ENCODE results near the gene TMEM17. TPM values are rescaled to one million over a fixed set of nuclear protein-coding genes. Genes with fewer than 3 reads are reported as not detected.

TMEM17 gene
- total RNA-seq, 1 donor from 2014 or later = 0.19 TPM

- Mint-ChIP-seq H3K27ac (no peak overlapping the region), H3K27me3 (peaks cover 17% of the 10 kb centered on the region), H3K4me1 (peaks cover 3% of the 10 kb centered on the region), H3K4me3 (no peak overlapping the region), H3K36me3 (ENCODE audit: low read depth) (no peaks in the 10 kb centered on the region), H3K9me3 (no peaks in the 10 kb centered on the region)
- DNase-seq = no peak
- intact Hi-C loops (cut with micrococcal nuclease) = no loop called here
These were observed 32.7 kb downstream of the TMEM17 start for GRCh38 chr2:62473246-62473827.

- Mint-ChIP-seq H3K27me3 (peaks cover 17% of the 10 kb centered on the region), H3K4me1 (peaks cover 3% of the 10 kb centered on the region), H3K9me3 (no peaks in the 10 kb centered on the region), H3K4me3 (no peak overlapping the region), H3K27ac (no peak overlapping the region), H3K36me3 (ENCODE audit: low read depth) (no peaks in the 10 kb centered on the region)
- intact Hi-C loops (cut with micrococcal nuclease) = no loop called here
- no peak for DNase-seq
These were observed 33.7 kb downstream of the TMEM17 start for GRCh38 chr2:62472312-62472711.

DNA sequence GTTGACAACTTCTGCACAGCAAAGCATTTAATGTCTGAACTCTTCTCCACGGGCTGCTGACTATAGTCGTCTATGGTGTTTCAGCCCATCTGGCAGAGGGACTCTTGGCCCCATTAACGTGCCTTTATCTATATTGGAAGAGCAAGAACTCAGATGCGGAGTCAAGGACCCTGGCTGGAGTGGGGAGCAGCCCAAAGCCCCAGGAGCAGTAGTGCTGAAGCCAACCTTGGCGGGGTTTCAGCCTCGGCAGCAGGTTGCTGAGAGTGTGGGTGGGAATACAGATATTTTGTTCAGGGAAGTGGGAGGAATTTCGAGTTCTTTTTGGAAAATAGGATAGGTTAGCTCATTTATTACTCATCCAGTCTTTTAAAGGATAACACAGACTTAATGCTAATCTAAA is 34.2 kb downstream of the TMEM17 start:
- Mint-ChIP-seq H3K4me3 (no peak overlapping the region), H3K27ac (no peak overlapping the region), H3K27me3 (peaks cover 17% of the 10 kb centered on the region), H3K4me1 (peaks cover 3% of the 10 kb centered on the region), H3K9me3 (no peaks in the 10 kb centered on the region), H3K36me3 (ENCODE audit: low read depth) (no peaks in the 10 kb centered on the region)
- no peak for DNase-seq
- intact Hi-C loops (cut with micrococcal nuclease) = no loop called here

DNA sequence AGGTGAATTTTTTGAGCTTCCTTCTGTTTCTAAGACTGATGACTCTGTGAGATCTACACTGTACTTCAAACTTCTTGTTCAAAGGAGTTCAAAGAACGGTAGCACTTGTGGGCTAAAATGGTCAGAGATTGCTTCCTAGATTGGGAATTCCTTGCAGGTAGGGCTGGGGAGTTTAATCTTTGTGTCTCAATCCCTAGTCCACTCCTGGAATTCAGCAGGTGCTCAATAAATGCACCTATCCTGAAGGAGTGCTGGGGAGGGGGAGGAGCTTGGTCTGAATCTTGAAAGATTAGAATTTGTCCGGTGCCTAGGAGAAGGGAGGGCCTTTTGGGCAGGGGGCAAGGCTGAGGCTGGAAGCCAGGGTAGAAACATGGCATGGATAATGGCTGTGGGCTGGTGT is 34.6 kb downstream of the TMEM17 start:
- Mint-ChIP-seq H3K4me3 (no peak overlapping the region), H3K9me3 (no peaks in the 10 kb centered on the region), H3K27ac (no peak overlapping the region)

DNA sequence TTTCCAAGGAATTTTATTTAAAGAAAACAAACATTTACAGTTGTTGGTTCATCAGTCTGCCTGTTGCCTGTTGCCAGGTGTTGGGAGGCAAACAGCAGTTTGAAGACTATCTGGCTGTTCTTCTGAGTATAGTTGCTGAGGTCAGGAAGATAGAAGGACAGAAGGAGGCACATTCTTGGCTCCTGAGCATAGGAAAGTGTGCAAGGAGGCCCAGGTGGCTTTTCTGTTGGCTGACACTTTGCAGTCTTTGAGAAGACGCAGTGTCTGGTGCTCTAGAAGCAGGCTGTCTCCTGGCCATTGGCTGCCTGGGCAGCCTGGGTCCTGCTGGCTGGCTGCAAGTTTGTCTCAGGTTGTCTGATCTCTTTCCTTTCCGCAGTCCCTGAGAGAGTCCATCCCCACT is 36.4 kb downstream of the TMEM17 start:
- H3K27ac Mint-ChIP-seq = no peak overlapping the region
- peaks cover 10% of the 10 kb centered on the region for H3K27me3 Mint-ChIP-seq
- intact Hi-C loops (cut with micrococcal nuclease) = no loop called here
- no peaks in the 10 kb centered on the region for H3K4me1 Mint-ChIP-seq
- no peaks in the 10 kb centered on the region for H3K36me3 Mint-ChIP-seq (ENCODE audit: low read depth)
- no peak for DNase-seq
- no peaks in the 10 kb centered on the region for H3K9me3 Mint-ChIP-seq
- no peak overlapping the region for H3K4me3 Mint-ChIP-seq

More for the DNA sequence above, 34.6 kb downstream of the TMEM17 start:
- Mint-ChIP-seq H3K36me3 (ENCODE audit: low read depth) (no peaks in the 10 kb centered on the region), H3K4me1 (peaks cover 3% of the 10 kb centered on the region), H3K27me3 (peaks cover 16% of the 10 kb centered on the region)
- no peak for DNase-seq
- intact Hi-C loops (cut with micrococcal nuclease) = no loop called here

- intact Hi-C loops (cut with micrococcal nuclease) = no loop called here
- no peaks in the 10 kb centered on the region for H3K9me3 Mint-ChIP-seq
- no peak overlapping the region for H3K4me3 Mint-ChIP-seq
- H3K4me1 Mint-ChIP-seq = no peaks in the 10 kb centered on the region
- H3K27me3 Mint-ChIP-seq = peaks cover 8% of the 10 kb centered on the region
- no peak for DNase-seq
- H3K36me3 Mint-ChIP-seq (ENCODE audit: low read depth) = no peaks in the 10 kb centered on the region
- H3K27ac Mint-ChIP-seq = no peak overlapping the region
These were observed 36.9 kb downstream of the TMEM17 start for GRCh38 chr2:62469114-62469513.

- H3K9me3 Mint-ChIP-seq = no peaks in the 10 kb centered on the region
- no peak for DNase-seq
- H3K27ac Mint-ChIP-seq = no peak overlapping the region
- peaks cover 5% of the 10 kb centered on the region for H3K27me3 Mint-ChIP-seq
- intact Hi-C loops (cut with micrococcal nuclease) = no loop called here
- H3K4me1 Mint-ChIP-seq = no peaks in the 10 kb centered on the region
- H3K36me3 Mint-ChIP-seq (ENCODE audit: low read depth) = no peaks in the 10 kb centered on the region
- no peak overlapping the region for H3K4me3 Mint-ChIP-seq
These were observed 38.3 kb downstream of the TMEM17 start for GRCh38 chr2:62467475-62468321.

DNA sequence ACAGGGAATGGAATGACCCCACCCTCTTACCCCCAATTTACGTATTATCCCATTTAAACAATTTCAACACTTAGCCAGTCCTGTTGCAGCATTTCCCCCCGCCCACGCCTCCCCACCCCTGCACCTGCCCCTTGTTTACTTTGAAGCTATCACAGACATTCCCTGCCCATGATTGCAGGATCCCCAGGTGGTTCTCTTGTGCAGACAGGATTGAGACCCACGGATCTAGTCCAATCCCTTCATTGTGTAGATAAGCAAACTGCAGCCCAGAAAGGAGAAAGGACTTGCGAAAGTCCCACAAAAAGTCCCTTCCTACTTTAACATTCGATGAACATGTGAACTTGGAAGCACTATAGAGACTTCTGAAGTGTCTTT is 38.9 kb downstream of the TMEM17 start:
- peaks cover 5% of the 10 kb centered on the region for H3K27me3 Mint-ChIP-seq
- no peaks in the 10 kb centered on the region for H3K9me3 Mint-ChIP-seq
- H3K36me3 Mint-ChIP-seq (ENCODE audit: low read depth) = no peaks in the 10 kb centered on the region
- no peak overlapping the region for H3K27ac Mint-ChIP-seq
- intact Hi-C loops (cut with micrococcal nuclease) = no loop called here
- H3K4me1 Mint-ChIP-seq = no peaks in the 10 kb centered on the region
- no peak for DNase-seq
- H3K4me3 Mint-ChIP-seq = no peak overlapping the region

DNA sequence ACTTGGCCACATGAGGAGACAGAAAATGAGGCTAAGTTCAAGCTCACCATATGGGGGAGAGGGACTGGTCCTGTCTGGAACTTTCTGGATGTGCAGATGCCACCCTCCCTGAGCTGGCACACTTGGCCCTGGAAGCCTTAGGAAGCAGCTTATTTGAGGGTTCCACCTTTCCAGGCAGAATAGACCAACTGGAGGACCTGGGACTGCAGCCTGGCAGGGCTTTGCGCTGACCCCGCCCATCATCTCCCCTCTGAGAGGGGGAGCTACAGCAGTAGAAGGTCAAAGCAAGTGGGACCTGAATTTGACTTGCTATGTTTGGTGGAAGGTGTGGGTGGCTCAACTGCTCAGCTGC is 39.5 kb downstream of the TMEM17 start:
- no peaks in the 10 kb centered on the region for H3K36me3 Mint-ChIP-seq (ENCODE audit: low read depth)
- intact Hi-C loops (cut with micrococcal nuclease) = no loop called here
- no peak overlapping the region for H3K27ac Mint-ChIP-seq
- no peak overlapping the region for H3K4me3 Mint-ChIP-seq
- H3K4me1 Mint-ChIP-seq = no peaks in the 10 kb centered on the region
- peaks cover 2% of the 10 kb centered on the region for H3K27me3 Mint-ChIP-seq
- H3K9me3 Mint-ChIP-seq = no peaks in the 10 kb centered on the region
- DNase-seq = no peak

- no peak for DNase-seq
- Mint-ChIP-seq H3K27ac (no peak overlapping the region), H3K4me1 (no peaks in the 10 kb centered on the region), H3K4me3 (no peak overlapping the region), H3K27me3 (peaks cover 2% of the 10 kb centered on the region), H3K36me3 (ENCODE audit: low read depth) (no peaks in the 10 kb centered on the region), H3K9me3 (no peaks in the 10 kb centered on the region)
- intact Hi-C loops (cut with micrococcal nuclease) = no loop called here
These were observed 40.1 kb downstream of the TMEM17 start for GRCh38 chr2:62465741-62466502.

- no peak for DNase-seq
- no peaks in the 10 kb centered on the region for H3K9me3 Mint-ChIP-seq
- intact Hi-C loops (cut with micrococcal nuclease) = no loop called here
- no peaks in the 10 kb centered on the region for H3K4me1 Mint-ChIP-seq
- no peak overlapping the region for H3K27ac Mint-ChIP-seq
- H3K36me3 Mint-ChIP-seq (ENCODE audit: low read depth) = no peaks in the 10 kb centered on the region
- H3K4me3 Mint-ChIP-seq = no peak overlapping the region
- peaks cover 2% of the 10 kb centered on the region for H3K27me3 Mint-ChIP-seq
These were observed 40.8 kb downstream of the TMEM17 start for GRCh38 chr2:62465039-62465740.

- Mint-ChIP-seq H3K36me3 (ENCODE audit: low read depth) (no peaks in the 10 kb centered on the region), H3K4me1 (no peaks in the 10 kb centered on the region), H3K9me3 (no peaks in the 10 kb centered on the region), H3K27me3 (no peaks in the 10 kb centered on the region), H3K27ac (no peak overlapping the region), H3K4me3 (no peak overlapping the region)
- no peak for DNase-seq
- intact Hi-C loops (cut with micrococcal nuclease) = no loop called here
These were observed 41.6 kb downstream of the TMEM17 start for GRCh38 chr2:62464221-62465007.

DNA sequence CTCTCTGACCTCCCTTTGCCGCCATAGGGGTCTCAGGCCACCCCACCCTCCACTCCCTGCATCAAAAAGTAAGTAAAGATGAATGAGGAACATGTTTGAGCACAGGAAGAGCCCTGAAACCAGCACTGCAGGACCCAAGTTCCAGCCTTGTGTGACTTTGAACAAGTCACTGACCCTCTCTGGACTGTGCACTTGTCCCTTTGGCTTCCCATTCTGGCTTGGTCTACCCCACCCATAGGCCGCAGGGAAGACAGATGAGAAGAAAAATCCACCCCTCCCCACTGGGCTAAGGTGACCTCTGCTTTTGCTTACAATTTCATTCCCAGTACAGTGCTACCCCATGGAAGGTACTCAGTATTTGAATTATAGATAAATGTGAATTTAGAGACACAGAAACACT is 43.8 kb downstream of the TMEM17 start:
- no peak for DNase-seq
- intact Hi-C loops (cut with micrococcal nuclease) = no loop called here
- Mint-ChIP-seq H3K27ac (no peak overlapping the region), H3K27me3 (no peaks in the 10 kb centered on the region), H3K9me3 (no peaks in the 10 kb centered on the region), H3K4me3 (no peak overlapping the region), H3K4me1 (no peaks in the 10 kb centered on the region), H3K36me3 (ENCODE audit: low read depth) (no peaks in the 10 kb centered on the region)

All from activated CD4-positive, alpha-beta T cell treated with anti-CD3 and anti-CD28 coated beads, Interleukin-2, amount 10 ng/mL, durations not matched to agents 24 days and 14 days (primary cell).